Duodenal mucosa (tissue), 2 donors: ENCODE measurements around the gene RHOC.

Experiments used
- H3K27ac ChIP-seq: one replicate; pipeline ENCODE4 v1.7.0; 2013; ENCODE audit warnings: low read depth, low read length
- H3K27me3 ChIP-seq, 2 donors: one replicate each; pipeline ENCODE4 v1.7.0; 2013; ENCODE audit warnings: low read length in 2 of 2, control low read depth in 1 of 2; ENCODE audit not compliant: insufficient read depth in 2 of 2, control insufficient read depth in 1 of 2
- H3K36me3 ChIP-seq, 2 donors: one replicate each; pipeline ENCODE4 v1.7.0; 2013; ENCODE audit warnings: low read length in 2 of 2, control low read depth in 1 of 2; ENCODE audit not compliant: insufficient read depth in 2 of 2, control insufficient read depth in 1 of 2
- H3K4me1 ChIP-seq, 2 donors: one replicate each; pipeline ENCODE4 v1.7.0; 2013; ENCODE audit warnings: low read length in 2 of 2, control low read depth in 1 of 2; ENCODE audit not compliant: insufficient read depth in 2 of 2, control insufficient read depth in 1 of 2
- H3K4me3 ChIP-seq, 2 donors: one replicate each; pipeline ENCODE4 v1.7.0; 2013; ENCODE audit warnings: low read length in 2 of 2, low read depth in 1 of 2
- H3K9ac ChIP-seq, 2 donors: one replicate each; pipeline ENCODE4 v1.7.0; 2013; ENCODE audit warnings: low read length in 2 of 2, low read depth in 1 of 2
- H3K9me3 ChIP-seq, 2 donors: one replicate each; pipeline ENCODE4 v1.7.0; 2013; ENCODE audit warnings: low read length in 2 of 2, control low read depth in 1 of 2; ENCODE audit not compliant: control insufficient read depth in 1 of 2

Gene RHOC

DNA sequence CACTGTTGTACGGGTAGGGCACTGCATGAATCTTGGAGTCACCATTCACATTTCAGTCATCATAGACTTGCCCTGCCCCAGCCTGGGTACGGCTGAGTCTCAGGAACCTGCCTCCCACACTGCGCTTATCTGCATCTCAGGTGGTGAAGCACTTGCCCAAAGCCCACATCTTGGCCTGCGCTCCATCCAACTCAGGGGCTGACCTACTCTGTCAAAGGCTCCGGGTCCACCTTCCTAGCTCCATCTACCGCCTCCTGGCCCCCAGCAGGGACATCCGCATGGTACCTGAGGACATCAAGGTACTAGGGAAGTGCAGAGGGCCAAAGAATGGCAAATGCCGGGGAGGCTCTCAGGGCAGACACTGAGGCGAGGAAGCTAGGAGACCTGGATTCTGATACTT, 11.7 kb downstream of the RHOC start:
- Histone ChIP-seq H3K4me3 (no peak overlapping the region), H3K9ac (no peak overlapping the region), H3K9me3 (no peaks in the 10 kb centered on the region), H3K27me3 (no peaks in the 10 kb centered on the region), H3K27ac (no peak overlapping the region), H3K36me3 (peaks cover 37 to 66% of the 10 kb centered on the region in 2 donors), H3K4me1 (peaks cover 22 to 25% of the 10 kb centered on the region in 2 donors)

DNA sequence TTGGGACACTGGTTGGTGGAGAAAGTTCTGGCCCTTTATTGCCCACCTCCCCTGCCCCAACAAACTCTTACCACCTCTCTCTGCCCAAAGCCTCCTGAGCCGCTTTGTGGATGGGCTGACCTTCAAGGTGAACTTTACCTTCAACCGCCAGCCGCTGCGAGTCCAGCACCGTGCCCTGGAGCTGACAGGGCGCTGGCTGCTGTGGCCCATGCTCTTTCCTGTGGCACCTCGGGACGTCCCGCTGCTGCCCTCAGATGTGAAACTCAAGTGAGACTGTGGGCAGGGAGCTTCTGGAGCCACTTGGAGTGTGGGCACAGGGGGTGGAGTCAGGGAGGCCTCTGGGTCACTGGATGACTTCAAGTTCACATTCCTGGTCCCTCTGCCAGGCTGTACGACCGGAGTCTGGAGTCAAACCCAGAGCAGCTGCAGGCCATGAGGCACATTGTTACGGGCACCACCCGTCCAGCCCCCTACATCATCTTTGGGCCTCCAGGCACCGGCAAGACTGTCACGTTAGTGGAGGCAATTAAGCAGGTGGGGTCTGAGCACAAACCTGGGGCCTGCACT, 12.5 kb downstream of the RHOC start:
- H3K9me3 ChIP-seq: no peaks in the 10 kb centered on the region
- H3K4me3 ChIP-seq: no peak overlapping the region
- H3K27ac ChIP-seq: no peak overlapping the region
- no peaks in the 10 kb centered on the region for H3K27me3 ChIP-seq
- H3K4me1 ChIP-seq: peaks cover 14 to 17% of the 10 kb centered on the region in 2 donors
- peaks cover 43 to 71% of the 10 kb centered on the region in 2 donors for H3K36me3 ChIP-seq
- H3K9ac ChIP-seq: no peak overlapping the region

DNA sequence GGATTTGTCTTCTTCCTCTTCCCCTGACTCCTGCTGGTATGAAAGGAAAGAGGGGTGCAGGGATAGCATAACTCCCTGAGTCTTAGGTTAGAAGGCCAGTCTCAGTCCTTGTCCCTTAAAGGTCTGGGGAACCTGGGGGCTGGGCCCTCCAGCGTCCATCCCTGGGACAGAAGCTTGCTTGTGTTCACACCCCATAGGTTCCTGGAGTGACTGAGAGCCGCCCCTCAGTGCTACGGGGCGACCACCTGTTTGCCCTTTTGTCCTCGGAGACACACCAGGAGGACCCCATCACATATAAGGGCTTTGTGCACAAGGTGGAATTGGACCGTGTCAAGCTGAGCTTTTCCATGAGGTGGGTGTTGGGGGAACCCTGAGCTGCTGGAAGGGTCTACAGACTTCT, 13.1 kb downstream of the RHOC start:
- H3K36me3 ChIP-seq: peaks cover 46 to 77% of the 10 kb centered on the region in 2 donors

GRCh38 chr1:112692681-112693080, 14.2 kb downstream of the RHOC start:
- H3K4me1 ChIP-seq: peaks cover 0 to 2% of the 10 kb centered on the region in 2 donors
- H3K27me3 ChIP-seq: no peaks in the 10 kb centered on the region
- no peak overlapping the region for H3K27ac ChIP-seq
- no peak overlapping the region for H3K4me3 ChIP-seq
- H3K36me3 ChIP-seq: peaks cover 48 to 77% of the 10 kb centered on the region in 2 donors
- H3K9me3 ChIP-seq: no peaks in the 10 kb centered on the region
- no peak overlapping the region for H3K9ac ChIP-seq

More for the DNA sequence above, 13.1 kb downstream of the RHOC start:
- H3K27ac ChIP-seq: no peak overlapping the region
- peaks cover 9 to 13% of the 10 kb centered on the region in 2 donors for H3K4me1 ChIP-seq
- no peak overlapping the region for H3K4me3 ChIP-seq
- no peaks in the 10 kb centered on the region for H3K27me3 ChIP-seq
- H3K9me3 ChIP-seq: no peaks in the 10 kb centered on the region
- H3K9ac ChIP-seq: no peak overlapping the region

DNA sequence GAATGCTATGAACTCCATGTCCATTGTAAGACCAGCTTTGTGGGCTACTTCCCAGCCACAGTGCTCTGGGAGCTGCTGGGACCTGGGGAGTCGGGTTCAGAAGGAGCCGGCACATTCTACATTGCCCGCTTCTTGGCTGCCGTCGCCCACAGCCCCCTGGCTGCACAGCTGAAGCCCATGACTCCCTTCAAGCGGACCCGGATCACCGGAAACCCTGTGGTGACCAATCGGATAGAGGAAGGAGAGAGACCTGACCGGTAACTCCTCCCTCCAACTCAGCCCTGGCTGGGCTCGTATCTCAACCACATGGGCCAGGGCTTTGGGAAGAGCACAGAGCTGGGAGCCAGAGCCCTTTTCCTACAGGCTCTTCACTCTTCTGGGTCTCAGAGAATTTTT, 17.1 kb downstream of the RHOC start:
- H3K9me3 ChIP-seq: no peaks in the 10 kb centered on the region
- H3K27ac ChIP-seq: no peak overlapping the region
- H3K4me3 ChIP-seq: no peak overlapping the region
- H3K27me3 ChIP-seq: no peaks in the 10 kb centered on the region
- H3K4me1 ChIP-seq: no peaks in the 10 kb centered on the region
- H3K36me3 ChIP-seq: peaks cover 37 to 55% of the 10 kb centered on the region in 2 donors
- H3K9ac ChIP-seq: no peak overlapping the region

DNA sequence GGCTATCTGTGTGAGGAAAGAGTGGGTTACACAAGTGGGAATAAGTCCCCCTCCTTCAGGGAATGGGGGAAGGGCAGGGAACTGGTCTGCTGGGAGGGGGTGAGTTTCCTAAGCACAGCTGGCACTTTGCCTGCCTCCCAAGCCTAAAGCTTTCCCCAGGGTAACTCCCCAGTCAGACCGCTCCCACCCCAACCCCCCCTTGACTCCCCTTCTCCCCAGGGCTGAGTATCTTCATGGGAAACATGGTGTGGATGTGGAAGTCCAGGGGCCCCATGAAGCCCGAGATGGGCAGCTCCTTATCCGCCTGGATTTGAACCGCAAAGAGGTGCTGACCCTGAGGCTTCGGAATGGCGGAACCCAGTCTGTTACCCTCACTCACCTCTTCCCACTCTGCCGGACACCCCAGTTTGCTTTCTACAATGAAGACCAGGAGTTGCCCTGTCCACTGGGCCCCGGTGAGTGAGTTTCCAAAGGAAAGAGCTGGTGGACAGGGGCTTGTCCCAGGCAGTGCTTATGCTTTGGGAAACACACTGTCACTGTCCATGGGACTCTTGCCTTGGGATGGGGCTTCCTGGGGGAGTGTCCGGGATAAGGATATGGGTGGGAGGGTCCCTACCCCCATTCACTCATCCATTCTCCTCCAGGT, 17.6 kb downstream of the RHOC start:
- H3K4me1 ChIP-seq: no peaks in the 10 kb centered on the region
- H3K27me3 ChIP-seq: no peaks in the 10 kb centered on the region
- H3K4me3 ChIP-seq: no peak overlapping the region
- H3K27ac ChIP-seq: no peak overlapping the region
- H3K9ac ChIP-seq: no peak overlapping the region
- peaks cover 32 to 50% of the 10 kb centered on the region in 2 donors for H3K36me3 ChIP-seq
- H3K9me3 ChIP-seq: no peaks in the 10 kb centered on the region

DNA sequence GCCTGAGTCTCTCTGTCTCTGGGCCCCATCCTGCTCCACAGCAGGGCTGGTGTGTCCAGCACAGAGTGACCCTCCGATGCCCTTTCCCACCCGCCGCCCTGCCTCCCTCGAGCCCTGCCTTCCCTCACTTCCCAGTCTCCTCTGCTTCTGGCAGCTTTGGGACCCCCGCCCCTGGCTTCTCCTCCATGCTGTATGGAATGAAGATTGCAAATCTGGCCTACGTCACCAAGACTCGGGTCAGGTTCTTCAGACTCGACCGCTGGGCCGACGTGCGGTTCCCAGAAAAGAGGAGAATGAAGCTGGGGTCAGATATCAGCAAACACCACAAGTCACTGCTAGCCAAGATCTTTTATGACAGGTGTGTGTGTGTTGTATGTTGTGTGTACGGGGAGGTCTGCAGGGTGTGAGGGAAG, 18.1 kb downstream of the RHOC start:
- Histone ChIP-seq H3K27ac (no peak overlapping the region), H3K9ac (no peak overlapping the region), H3K4me1 (no peaks in the 10 kb centered on the region)

GRCh38 chr1:112687785-112688496, 19.0 kb downstream of the RHOC start:
- Histone ChIP-seq H3K4me1 (no peaks in the 10 kb centered on the region), H3K27ac (no peak overlapping the region), H3K9ac (no peak overlapping the region), H3K9me3 (no peaks in the 10 kb centered on the region), H3K36me3 (peaks cover 21 to 38% of the 10 kb centered on the region in 2 donors), H3K27me3 (no peaks in the 10 kb centered on the region), H3K4me3 (no peak overlapping the region)

More for the DNA sequence above, 18.1 kb downstream of the RHOC start:
- Histone ChIP-seq H3K4me3 (no peak overlapping the region), H3K27me3 (no peaks in the 10 kb centered on the region), H3K9me3 (no peaks in the 10 kb centered on the region), H3K36me3 (peaks cover 27 to 45% of the 10 kb centered on the region in 2 donors)

DNA sequence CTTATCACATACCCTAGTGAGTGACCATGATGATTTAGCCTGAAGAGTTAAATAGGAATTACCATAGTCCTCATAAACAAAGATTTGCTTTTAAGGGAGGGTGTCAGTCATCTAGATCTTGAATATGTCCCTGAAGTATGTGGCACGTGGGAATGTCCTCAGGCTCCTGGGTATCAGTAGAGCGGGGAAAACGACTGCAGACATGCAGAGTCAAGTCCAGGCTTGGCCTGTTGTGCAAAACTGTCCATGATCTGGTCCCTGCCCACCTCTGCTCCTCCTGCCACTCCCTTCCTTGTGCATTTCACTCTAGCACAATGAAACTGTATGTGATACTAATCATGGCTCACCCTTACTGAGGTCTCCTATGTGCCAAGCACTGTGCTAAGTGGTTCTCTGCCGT, 19.6 kb downstream of the RHOC start:
- Histone ChIP-seq H3K27me3 (no peaks in the 10 kb centered on the region), H3K27ac (no peak overlapping the region), H3K4me1 (no peaks in the 10 kb centered on the region)

GRCh38 chr1:112686835-112687234, 20.1 kb downstream of the RHOC start:
- H3K9me3 ChIP-seq: no peaks in the 10 kb centered on the region
- H3K27me3 ChIP-seq: no peaks in the 10 kb centered on the region
- H3K9ac ChIP-seq: no peak overlapping the region
- peaks cover 14 to 27% of the 10 kb centered on the region in 2 donors for H3K36me3 ChIP-seq
- H3K27ac ChIP-seq: no peak overlapping the region
- no peaks in the 10 kb centered on the region for H3K4me1 ChIP-seq
- H3K4me3 ChIP-seq: no peak overlapping the region

More for the DNA sequence above, 19.6 kb downstream of the RHOC start:
- H3K36me3 ChIP-seq: peaks cover 16 to 32% of the 10 kb centered on the region in 2 donors
- H3K9ac ChIP-seq: no peak overlapping the region
- no peaks in the 10 kb centered on the region for H3K9me3 ChIP-seq
- H3K4me3 ChIP-seq: no peak overlapping the region
